NK-92 (cell line): Measurements from ENCODE around the gene SLC23A2.
"Not testable (repeated sequence)": the region's sequence is repeated elsewhere in the genome, so short reads cannot be mapped to it uniquely, and the experiment has no call there.

Experiments
- DNase-seq: peaks from one replicate; lab custom pipeline; 2025; ENCODE audit not compliant: unreplicated experiment; lab: John Stamatoyannopoulos, UW

Gene SLC23A2

DNA sequence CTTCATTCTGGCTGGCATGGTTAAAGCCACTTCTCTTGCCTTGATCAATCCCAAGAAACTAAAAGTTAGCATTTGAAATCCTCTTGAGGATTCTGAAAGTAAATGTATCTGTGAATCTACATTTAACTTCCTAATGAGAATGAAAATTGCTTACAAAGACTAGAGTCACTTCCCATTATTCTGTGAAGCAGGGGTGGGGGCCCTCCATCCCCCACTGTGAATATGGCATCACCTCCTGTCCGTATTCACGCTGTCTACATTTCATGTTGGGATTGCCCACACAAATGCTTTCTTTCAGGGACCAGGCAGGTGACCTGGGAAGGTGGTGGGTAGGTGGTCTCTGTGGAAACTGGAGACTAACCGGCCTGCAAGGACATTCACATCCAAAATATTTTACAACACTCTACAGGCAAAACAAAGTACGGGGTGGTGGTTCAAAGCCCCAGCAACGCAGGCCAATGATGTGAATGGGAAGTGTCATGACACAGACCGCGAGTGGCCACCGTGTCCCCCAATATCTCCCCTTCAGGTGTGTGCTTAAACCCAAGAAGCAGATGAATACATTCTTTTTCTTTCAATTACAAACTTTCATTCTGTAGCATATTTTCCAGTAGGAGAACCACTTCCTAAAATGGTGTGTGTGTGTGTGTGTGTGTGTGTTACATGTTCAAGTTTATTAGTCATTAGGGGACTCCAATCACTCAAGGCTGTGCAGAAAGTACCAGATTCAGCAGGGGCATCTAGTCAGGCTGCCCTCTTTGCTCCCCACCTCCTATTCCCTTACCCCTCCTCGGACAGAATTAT is 147.4 kb downstream of the SLC23A2 start:
- no peak for DNase-seq

DNA sequence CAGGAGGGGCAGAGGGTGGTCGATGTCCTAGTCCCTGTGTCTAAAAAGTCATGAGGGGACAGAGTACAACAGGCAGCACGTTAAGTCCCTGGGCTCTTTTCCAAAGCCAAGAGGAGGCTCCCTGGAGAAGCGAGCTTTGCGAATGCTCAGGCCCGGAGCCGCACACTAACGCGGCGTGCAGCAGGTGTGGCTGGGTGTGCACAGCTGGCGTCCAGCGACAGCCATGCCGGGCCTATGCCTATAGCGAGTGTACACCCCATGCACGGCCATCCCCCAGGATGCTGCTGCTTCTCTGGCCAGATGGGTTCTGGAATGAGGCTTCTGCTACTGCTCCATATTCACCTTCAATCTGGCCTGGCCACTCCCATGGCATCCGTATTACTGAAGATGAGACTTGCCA is 148.3 kb downstream of the SLC23A2 start:
- DNase-seq: no peak

DNA sequence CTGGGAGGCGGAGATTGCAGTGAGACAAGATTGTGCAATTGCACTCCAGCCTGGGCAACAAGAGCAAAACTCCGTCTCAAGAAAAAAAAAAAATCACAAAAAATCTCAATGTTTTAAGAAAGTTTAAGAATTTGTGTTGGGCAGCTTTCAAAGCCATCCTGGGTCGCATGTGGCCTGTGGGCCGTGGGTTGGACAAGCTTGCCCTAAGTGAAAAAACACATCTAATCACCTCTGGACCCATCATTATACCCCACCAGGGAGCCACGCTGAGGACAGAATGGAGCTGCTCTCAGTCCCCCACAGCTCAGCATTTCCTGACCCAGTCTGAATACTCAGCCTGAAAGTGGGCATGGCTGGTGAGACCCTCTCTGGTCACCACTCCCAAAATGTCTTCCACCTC is 150.3 kb downstream of the SLC23A2 start:
- no peak for DNase-seq

DNA sequence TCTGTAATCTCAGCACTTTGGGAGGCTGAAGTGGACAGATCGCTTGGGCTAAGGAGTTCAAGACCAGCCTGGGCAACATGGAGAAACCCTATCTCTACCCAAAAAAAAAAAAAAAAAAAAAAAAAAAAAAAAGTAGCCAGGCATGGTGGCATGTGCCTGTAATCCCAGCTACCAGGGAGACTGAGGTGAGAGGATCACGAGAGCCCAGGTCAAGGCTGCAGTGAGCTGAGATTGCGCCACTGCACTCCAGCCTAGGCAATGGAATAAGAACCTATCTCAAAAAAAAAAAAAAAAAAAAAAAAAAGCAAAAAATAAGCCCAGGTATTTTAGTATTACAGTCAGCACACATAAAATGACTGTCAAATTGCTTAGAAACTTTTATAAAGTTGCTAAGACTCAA is 152.5 kb downstream of the SLC23A2 start:
- not testable (repeated sequence) for DNase-seq

DNA sequence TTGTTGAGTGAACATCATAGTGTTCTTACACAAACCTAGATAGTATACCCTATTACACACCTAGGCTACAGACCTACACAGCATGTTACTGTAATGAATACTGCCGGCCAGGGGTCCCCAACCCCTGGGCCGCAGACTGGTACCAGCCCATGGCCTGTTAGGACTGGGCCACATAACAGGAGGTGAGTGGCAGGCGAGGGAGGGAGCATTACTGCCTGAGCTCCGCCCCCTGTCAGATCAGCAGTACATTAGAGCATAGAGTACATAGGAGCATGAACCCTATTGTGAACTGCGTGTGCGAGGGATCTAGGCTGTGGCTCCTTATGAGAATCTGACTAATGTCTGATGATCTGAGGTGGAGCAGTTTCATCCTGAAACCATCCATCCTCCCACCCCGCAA is 153.3 kb downstream of the SLC23A2 start:
- DNase-seq: no peak

DNA sequence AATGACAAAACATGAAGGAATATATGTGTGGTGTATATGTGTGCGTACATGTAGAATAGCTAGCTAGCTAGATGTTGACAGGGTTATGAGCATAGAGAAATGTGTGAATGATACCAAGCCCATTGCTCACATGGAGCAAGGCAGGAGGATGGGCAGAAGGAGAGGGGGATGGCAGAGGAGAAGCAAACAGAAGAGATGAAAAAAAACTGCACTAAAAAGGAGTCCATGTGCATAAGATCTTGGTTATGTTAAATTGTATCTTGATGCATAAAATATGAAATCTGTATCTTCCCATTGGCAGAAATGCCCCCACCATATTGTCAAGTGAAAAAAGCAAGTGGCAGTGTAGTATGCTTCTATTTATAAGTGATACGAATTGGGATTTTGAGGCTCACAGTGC is 154.5 kb downstream of the SLC23A2 start:
- DNase-seq: no peak

DNA sequence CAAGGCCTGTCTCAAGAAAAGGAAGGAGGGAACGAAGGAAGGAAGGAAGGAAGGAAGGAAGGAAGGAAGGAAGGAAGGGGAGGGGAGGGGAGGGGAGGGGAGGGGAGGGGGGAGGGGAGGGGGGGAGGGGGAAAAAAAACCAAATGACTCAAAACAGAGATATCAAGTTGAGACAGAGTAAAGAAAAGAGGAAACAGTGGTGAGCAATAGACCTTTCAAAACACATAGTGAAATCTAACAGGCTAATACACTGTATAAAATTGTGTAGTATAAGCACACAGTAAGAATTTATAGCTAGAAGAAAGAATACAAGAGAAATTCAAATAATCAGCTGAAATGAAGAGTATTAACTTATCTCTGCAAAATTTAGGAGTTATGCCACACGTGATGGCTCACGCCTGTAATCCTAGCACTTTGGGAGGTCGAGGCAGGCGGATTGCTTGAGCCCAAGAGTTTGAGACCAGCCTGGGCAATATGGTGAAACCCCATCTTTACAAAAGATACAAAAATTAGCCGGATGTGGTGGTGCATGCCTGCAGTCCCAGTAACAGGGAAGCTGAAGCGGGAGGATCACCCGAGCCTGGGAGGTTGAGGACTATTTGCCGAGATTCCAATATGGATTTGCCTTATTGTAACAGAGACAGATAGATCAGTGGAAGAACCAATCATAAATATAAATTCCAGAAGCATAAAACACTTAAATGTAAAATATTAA is 156.4 kb downstream of the SLC23A2 start:
- no peak for DNase-seq

DNA sequence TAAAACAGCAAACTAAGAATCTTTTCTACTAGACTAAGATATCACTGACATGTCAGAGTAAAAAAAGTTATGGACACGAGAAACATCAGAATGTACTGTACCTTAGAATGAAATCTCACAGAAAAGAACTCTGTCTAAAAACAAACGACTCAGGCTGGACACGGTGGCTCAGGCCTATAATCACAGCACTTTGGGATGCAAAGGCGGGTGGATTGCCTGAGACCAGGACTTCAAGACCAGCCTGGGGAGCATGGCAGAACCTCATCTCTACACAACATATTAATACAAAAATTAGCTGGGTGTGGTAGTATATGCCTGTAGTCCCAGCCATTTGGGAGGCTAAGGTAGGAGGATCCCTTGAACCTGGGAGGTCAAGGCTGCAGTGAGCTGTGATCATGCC is 157.0 kb downstream of the SLC23A2 start:
- no peak for DNase-seq

DNA sequence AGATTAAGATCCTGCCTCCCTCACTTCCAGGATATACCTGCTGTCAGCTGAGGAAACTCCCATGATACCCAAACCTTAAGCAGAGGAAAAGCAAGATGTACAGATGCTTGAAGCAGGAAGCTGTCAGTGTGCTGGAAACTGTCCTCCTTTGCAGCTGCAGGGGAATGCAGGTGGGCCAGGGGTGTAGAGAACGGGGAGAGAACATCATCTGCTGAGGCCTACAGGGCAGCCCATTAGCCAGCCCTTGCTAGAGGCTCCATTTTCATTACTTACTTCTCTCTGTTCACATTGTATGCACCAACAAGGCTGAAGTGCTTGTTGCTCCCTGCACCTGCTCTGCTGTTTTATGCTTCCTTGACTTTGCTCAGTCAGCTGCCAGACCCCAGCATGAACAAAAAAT is 160.5 kb downstream of the SLC23A2 start:
- DNase-seq: no peak

DNA sequence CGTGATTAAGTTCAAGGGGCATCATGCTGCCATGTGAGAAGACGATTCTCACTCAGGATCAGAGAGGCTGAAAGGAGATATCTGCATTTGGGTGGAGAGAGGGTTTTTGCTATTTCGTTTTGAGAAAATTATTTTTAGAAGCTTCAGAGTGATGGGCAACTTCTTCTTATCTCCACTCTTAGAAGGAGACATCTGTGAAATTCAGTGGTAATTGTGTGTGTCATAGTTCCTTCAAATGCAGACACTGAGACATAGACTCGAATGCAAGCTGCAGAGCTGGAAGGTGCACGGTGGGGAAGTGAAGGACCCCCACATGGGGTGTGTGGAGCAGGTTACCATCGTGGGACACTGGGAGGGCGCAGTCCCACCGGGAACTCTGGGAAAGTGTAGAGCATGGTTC is 162.8 kb downstream of the SLC23A2 start:
- DNase-seq: no peak

DNA sequence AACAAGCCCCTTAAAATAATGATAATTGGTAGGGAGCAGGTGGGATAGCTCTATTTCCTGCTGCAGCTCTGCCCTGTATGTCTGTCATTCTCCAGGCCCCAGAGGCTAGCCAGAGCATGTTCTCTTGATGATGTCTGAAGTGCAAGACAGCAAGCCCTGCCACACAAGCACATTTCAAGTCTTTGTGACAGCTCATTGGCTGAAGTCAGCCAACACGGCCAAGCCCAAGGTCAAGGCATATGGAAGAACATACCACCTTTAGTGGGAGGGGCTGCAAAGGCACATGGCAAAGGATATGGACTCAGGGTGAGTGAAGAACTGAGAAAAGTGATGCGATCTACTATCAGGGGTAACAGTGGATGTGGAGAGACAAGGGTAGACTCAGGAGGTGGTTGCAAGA is 163.6 kb downstream of the SLC23A2 start:
- DNase-seq: no peak

DNA sequence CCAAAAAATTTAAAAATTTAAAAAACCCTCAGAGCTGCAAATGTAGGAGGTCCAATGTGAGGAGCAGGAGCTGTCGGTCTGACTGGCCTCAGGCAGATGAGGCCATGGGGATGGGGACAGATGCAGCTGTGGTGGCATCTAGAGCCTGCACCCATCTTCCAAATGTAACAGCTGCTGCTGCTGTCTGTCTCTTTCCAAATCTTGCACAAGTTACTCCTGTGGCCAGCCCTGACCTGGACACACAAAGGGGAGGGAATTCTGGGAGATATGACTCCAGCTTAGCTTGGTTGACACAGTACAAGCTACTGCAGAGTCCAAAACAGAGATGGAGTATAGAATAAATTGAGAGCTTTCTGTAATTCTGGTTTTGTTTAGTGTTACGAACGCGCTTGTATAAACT is 164.4 kb downstream of the SLC23A2 start:
- no peak for DNase-seq

DNA sequence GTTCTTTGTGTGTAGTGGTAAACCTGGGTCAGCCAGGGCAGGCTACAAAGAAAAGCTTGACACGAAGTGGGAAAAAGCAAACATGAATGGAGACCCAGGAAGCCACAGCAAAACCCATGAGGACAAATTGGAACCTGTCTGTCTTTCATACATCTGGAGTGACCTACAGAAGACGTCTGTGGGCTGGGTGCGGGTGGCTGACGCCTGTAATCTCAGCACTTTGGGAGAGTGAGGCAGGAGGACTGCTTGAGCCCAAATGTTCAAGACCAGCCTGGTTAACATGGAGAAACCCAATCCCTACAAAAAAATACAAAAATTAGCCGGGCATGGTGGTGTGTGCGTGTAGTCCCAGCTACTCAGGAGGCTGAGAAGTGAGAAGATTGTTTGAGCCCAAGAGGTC is 164.8 kb downstream of the SLC23A2 start:
- DNase-seq: no peak

DNA sequence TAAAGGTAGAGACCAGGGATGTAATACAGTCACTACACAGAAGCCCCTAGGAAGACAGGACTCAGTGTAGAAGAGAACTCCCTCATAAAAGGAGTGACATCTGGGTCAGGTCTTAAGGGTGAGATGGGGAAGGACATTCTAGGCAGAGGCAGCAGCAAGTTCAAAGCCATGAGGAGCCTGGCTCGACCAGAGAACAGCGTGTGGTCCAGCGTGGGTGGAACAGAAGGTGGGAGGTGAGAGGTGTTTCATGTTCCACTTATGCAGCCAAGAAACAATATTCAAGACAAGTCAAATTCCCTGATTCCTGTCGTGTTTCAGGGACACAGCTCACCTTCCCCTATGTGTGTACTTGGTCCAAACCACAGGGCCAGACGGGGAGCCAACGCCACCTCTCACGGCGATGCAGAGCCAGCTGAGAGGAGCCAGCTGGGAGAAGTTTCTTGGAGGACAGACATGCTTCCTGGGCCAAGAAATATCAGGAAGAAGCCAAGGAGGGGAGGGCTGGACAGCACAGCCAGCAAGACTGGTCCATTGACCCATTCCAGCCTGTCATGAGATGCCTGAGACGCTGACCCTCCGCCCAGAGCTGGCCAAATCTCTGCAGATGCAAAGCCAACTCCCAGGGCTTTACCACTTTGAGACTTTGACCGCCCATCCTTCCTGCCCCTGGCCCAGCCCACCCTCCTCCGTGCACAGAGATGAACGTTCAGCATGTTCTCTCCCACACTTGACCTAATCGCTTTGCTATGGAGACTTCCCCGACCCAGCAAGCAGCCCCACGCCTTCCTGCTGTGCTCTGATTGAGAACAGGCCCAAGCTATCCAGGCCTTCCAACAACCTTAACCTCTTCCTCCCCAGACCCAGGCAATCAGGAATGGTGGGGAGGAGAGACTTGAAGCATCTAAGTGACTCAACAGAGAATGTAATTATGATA is 165.8 kb downstream of the SLC23A2 start:
- no peak for DNase-seq

DNA sequence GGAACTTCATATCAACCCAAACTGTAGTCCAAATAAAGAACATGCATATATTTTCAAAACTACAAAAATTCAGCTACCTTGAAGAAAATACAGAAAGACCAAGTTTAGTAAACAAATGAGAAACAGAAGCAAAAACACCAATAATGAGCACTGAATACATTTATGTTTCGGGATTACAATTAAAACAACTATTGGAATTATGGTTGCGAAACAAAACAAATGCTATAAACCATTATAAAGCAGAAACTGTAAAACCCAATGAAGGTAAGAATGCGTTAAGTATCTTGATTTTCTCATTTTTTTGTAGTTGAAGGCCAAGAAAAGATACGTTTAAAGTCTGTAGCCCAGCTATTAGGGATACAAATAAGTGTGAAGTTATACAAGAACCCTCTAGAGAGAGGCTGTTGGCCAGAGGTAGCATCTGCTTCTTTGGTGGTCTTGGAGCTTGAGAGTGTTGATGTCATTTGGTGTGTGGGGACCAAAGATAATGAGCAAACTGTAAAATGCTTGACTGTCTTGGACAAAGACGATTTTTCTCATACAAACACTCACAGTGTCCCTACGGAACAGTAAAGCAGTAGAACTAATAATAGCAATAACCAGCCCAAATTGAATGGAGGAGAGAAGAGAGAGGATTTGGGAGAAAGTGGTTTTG is 168.1 kb downstream of the SLC23A2 start:
- DNase-seq: no peak

DNA sequence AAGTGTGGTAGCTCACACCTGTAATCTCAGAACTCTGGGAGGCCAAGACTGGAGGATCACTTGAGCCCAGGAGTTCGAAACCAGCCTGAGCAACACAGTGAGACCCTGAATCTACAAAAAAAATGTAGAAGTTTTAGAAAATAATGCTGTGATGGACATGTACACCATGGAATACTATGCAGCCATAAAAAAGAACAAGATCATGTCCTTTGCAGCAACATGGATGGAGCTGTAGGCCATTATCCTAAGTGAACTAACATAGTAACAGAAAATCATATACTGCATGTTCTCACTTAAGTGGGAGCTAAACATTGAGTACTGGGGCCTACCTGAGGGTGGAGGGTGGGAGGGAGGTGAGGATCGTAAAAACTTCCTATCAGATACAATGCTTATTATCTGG is 168.8 kb downstream of the SLC23A2 start:
- DNase-seq: no peak

DNA sequence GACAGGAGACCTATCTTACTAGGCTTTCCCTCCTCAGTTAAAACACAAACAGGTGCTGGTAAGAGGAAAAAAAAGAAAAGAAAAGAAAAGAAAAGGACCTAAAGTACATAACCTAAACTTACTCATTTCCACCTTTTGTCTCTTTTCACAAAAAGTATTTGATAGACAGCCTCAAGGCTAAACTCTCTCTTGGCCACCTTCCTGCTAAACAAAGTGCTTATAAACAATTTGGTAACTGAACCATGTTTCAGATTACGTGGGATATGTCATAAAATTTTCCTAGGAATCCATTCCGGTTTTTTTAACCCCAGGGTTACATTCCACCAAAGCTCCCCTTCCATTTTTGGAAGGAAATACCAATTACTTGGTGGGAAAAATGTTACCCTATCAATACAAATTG is 170.6 kb downstream of the SLC23A2 start:
- DNase-seq: no peak

DNA sequence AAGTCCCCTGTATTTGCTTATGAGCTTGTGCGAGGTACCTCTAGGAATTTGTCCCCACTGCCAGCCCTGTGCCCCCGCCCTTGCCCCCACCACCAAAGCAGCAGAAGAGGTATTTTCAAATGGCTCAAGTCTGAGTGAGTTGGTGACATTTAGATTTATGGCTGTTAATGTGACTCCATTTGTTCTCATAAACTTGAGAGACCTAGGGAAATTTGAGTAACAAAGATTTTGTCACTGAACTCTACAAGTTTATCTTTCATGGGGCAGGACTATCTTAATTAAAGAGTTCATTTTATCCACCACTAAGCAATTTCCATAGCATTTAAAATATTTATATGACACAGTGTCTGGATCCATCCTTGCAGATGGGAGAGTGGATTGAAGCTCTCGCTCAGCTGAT is 171.1 kb downstream of the SLC23A2 start:
- DNase-seq: no peak

DNA sequence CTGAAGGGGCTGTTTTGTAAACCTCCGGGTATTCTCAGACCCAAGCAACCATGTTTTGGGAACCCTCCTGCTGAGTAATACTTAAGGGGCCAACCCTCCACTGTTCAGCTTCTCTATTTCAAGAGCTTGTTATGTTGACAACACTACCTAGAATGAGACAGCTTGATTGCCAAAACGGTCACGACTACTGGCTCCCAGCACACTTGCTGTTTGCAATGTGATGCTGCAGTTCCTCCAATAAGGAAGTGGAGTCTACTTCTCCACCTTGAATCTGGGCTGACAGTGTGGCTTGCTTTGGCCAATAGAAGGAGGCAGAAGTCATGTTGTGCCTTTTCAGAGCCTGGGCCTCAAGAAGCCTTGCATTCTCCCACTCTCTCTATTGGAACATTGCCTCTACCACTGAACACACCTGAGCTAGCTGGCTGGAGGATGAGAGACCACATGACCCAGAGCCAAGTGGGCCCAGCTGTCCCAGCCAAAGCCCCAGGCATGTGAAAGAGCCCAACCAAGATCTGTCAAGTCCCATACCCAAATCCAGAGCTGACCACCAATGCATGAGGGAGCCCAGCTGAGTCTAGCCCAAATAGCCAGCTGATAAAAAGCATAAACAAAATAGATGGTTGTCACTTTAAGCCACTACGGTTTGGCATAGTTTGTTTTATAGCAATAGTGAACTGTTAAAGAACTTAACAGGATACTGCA is 171.6 kb downstream of the SLC23A2 start:
- DNase-seq: no peak

DNA sequence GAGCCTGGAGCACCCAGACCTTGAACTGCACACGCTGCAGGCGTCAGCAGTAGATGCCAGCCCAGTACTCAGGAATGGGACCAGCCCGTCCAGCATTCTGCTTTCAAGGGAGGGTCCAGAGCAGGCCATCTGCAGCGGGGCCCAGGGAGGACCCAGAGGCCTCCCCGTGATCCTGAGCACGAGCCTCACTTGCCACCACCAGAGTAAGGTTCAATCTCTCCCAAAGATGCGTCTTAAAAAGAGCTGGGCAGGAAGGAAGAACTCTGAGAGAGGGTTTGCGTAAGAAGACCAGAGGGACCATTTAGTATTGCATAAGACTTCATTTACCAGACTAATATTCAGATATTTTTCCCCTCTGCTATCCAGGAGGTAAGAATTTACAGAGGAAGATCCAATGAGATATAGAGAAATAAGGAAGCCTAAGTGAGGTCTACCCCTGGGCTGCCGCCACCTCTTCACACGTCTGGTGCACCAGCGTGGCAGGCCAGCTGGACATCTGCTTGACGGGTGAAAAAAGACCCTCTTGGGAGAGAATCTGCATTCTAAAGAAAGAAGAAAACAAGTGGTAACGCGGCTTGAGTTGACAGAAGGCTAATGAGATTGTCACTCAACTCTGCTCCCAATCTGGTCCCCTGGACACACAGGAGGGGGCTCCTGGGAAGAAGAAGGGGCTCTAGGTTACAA is 172.3 kb downstream of the SLC23A2 start:
- no peak for DNase-seq
